GM12875 (cell line): ENCODE measurements around the gene SMC3.

ENCODE experiments used
- H3K4me3 ChIP-seq: one replicate; pipeline ENCODE4 v1.5.1; 2011; ENCODE audit warnings: low read depth, low read length, control low read depth
- TF ChIP-seq, protein P1 (sequence below): IDR thresholded peaks from 2 replicates; pipeline ENCODE4 v1.5.1; 2011; ENCODE audit warnings: low read depth, mild to moderate bottlenecking, control low read depth, inconsistent platforms, low read length, moderate library complexity, borderline replicate concordance; ENCODE audit not compliant: insufficient read depth

SMC3 gene

DNA sequence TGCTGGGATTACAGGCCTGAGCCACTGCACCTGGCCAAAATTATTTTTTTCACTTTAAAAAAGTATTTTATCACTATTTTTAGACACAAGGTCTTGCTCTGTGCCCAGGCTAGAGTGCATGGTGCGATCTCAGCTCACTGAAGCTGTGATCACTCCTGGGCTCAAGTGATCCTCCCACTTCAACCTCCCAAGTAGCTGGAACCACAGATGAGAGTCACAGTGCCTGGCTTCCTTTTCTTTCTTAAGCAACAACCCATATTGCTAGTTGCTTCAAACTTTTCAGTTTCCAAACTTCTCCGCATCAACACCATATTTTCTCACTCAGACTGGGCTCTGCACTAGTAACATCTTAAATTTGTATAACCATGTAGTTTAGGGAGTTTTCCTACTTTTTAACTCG is 9.5 kb upstream of the SMC3 start:
- TF ChIP-seq, protein P1, sequence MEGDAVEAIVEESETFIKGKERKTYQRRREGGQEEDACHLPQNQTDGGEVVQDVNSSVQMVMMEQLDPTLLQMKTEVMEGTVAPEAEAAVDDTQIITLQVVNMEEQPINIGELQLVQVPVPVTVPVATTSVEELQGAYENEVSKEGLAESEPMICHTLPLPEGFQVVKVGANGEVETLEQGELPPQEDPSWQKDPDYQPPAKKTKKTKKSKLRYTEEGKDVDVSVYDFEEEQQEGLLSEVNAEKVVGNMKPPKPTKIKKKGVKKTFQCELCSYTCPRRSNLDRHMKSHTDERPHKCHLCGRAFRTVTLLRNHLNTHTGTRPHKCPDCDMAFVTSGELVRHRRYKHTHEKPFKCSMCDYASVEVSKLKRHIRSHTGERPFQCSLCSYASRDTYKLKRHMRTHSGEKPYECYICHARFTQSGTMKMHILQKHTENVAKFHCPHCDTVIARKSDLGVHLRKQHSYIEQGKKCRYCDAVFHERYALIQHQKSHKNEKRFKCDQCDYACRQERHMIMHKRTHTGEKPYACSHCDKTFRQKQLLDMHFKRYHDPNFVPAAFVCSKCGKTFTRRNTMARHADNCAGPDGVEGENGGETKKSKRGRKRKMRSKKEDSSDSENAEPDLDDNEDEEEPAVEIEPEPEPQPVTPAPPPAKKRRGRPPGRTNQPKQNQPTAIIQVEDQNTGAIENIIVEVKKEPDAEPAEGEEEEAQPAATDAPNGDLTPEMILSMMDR, result no peak

DNA sequence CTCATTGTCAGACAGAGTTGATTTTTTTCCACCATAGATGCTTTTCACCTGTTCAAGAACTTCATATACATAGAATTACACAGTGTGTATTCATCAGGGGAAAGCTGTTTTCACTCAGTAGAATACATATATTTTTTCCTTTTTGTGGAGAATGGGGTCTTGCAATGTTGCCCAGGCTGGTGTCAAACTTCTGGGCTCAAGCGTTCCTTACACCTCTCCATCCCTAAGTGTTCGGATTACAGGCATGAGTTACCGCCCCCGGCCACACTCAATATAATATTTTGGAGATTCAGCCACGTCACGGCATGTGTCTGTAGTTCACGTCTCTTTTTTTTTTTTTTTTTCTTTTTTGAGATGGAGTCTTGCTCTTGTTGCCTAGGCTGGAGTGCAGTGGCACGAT is 7.5 kb upstream of the SMC3 start:
- TF ChIP-seq, protein P1, result no peak
- no peak overlapping the region for H3K4me3 ChIP-seq

More for the DNA sequence above, 9.5 kb upstream of the SMC3 start:
- no peak overlapping the region for H3K4me3 ChIP-seq

DNA sequence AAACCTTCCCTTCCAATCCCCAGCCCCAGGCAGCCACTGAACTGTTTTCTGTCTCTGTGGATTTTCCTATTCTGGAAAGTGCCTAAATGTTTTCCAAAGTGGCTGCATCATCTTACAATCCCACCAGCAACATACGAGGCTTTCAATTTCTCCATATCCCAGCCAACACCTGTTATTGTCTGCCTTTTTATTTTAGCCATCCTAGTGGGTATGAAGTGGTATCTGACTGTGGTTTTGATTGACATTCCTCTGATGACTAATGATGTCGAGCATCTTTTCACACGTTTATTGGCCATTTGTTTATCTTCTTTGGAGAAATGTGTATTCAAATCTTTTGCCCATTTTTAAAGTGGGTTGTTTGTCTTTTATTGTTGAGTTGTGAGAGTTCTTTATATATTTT is 6.2 kb upstream of the SMC3 start:
- TF ChIP-seq, protein P1, result no peak

DNA sequence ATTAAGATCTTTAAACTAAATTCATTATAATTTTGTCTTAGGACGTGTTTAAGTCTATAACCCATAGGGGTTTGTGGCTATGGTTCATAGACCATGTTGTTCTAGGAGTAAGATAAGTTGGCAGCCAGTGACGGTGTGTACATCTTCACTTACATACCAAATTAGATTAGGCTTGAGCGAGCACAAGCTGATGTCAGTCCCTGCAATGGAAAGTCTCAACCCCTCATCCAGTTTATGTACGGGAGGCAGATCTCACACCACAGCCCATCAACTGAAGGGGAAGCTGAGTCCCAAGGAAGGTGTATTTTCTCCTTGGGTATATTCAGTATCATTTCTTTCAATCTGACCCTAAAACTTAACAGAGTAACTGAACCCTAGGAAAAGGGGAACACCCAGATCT is 5.1 kb upstream of the SMC3 start:
- TF ChIP-seq, protein P1, result no peak

More for the DNA sequence above, 6.2 kb upstream of the SMC3 start:
- H3K4me3 ChIP-seq, result no peak overlapping the region

DNA sequence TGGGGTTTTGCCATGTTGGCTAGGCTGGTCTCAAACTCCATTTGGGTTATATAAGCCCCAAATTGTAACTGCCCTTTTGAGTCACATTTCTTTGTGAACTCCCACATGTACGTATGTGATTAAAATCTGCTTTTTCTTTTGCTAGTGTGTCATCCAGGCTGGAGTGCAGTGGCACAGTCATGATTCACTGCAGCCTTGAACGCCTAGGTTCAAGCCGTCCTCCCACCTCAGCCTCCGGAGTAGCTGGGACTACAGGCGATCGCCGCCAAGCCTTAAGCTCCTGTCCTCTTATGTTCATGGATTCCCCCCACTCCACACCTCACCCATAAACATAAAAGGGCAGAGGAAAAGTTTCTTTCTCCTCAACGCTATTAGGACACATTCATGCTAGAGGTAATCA is 4.4 kb upstream of the SMC3 start:
- H3K4me3 ChIP-seq, result no peak overlapping the region
- TF ChIP-seq, protein P1, result no peak

More for the DNA sequence above, 5.1 kb upstream of the SMC3 start:
- no peak overlapping the region for H3K4me3 ChIP-seq

DNA sequence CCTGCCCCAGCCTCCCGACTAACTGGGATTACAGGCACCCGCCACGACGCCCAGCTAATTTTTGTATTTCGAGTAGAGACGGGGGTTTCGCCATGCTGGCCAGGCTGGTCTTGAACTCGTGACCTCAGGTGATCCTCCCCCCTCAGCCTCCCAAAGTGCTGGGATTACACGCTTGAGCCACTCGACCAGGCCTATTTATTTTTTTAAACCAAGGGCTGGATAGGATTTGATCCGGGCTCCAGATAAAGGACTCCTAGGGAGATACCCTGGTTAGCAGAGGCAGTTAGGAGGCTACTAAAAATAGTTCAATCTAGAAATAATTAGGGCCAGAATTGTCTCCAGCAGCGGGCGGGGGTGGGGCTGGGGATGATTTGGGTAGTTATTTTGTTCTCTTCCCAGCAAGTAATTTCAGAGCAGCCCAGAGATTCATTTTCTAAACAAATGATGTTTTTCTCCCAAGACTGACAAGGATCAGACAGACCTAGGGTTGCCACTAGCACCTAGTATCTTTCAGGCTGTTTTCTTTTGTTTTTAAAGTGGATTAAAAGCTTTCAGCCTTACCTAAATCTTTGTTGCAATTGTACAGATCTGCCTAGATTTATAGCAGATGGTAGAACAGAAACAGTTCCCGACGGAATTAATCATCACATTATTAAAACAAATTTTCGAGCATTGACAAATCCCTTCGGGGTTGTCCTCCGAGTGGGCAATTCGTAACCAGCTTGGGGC is 859 bp upstream of the SMC3 start:
- H3K4me3 ChIP-seq, result peak overlapping the region; percentile 94
- TF ChIP-seq, protein P1, result no peak

DNA sequence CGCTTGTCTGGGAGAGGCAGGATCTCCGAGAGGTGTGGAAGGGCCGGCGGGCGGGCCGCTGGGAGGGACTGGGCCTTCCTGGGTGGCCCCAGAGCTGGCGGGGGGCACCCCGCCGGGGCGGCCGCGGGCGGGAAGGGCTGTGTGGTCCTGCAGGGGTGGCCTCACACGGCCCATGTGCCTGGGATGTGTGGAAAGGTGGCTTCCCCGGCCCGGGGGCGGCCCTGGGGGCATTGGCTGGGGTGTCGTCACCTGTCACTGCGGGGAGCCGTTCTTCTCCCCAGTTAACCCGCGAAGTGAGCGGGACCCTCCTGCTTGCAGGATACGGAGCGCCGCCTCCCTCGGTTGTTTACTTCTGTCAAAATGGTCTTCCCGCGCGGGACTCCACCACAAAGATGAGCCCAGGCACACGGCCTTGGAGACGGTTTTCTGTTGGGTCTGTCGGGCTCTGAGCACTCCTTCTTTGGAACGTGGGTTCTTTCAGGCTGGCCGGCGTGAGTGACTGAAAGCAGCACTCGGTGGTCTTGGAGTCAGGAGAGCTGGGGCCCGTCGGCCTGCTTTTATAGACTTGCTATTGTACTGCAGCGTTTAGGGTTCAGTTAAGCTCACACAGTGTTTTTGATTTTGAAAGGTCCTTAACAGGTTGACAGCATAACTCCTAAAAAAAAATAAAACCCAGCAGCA is 700 bp downstream of the SMC3 start:
- TF ChIP-seq, protein P1, result no peak
- H3K4me3 ChIP-seq, result peak overlapping the region; percentile 94
